ENCODE data around the gene FLRT3.

The FLRT3 gene

DNA sequence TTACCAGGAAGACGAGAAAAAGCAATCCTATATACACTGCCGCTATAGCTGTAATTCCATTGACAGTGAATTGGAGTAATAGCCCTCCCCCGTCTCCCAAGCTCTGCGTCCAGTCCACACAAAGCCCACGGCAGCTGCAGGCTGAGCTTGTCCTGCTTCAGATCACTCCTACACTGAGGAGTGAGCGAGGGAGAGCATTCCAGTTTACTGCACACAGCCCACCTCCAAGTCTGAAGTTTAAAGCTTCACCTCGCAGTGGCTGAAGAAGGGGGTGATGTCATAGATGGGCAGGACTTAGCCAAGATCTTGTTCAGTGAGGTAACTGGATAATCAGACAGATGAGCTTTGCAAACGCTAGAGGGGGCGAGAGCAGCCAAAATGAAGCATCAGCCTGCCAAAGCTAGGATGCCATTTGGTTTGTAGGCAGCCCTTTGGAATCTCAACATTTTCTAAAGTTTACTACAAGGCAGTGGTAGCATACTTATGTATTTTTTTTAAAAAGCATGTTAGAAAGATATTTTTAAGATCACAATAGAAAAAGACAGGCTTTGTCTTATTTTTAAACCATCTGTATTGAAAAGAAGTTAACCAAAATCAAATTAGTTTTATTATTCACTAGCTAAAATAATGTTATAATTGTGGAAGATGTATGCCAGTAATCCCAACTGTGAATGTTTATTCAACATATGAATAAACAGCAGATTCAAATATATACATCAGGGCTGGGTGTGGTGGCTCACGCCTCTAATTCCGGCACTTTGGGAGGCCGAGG is at the start of gene FLRT3:
TSS of gene FLRT3 (minus strand) at position 213 of the 772 bp plus-strand sequence. CDS start 10,106 bp downstream, outside the sequence.
- FAIRE-seq: no peak

- no peak for FAIRE-seq
These were observed 49.3 kb upstream of the FLRT3 start for GRCh38 chr20:14386726-14387125.

- no peak for FAIRE-seq
These were observed 47.8 kb upstream of the FLRT3 start for GRCh38 chr20:14385176-14385740.

DNA sequence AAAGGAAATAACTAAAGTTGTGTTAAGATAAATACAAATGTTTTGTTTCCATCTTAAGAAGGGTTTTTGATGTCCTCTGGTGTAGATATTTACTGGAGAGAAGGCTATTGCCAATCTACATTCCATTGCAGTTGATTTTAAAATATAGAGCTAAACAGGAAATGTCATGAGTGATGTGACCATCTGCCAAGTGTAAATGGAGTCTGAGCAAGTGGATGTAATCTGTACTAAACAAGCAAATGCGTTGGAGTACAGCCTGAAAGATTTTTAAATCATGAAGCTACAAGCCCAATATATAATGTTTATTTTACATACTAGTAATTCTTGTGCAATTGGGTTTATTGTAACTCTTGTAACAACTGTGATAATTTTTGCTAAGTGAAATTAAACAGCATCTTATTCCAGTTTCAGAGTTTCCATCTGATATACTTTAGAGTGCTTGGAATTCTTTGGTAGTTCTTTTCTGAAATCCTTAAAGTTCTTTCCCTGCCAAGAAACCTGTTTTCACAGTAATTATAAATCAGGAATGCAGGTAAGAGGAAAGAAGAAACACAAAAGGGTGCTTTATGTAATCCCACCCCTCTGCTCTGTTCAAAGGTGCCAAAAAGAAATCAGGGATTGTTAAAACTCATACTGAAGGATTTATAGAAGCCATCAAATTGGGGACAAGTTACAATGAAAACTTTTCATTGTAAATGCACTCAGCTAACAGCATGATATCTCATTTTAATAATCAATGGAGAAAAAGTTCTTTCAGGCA is 47.2 kb upstream of the FLRT3 start:
- no peak for FAIRE-seq

GRCh38 chr20:14383335-14383734 is 45.9 kb upstream of the FLRT3 start:
- no peak for FAIRE-seq

- no peak for FAIRE-seq
These were observed 40.9 kb upstream of the FLRT3 start for GRCh38 chr20:14378326-14378725.

DNA sequence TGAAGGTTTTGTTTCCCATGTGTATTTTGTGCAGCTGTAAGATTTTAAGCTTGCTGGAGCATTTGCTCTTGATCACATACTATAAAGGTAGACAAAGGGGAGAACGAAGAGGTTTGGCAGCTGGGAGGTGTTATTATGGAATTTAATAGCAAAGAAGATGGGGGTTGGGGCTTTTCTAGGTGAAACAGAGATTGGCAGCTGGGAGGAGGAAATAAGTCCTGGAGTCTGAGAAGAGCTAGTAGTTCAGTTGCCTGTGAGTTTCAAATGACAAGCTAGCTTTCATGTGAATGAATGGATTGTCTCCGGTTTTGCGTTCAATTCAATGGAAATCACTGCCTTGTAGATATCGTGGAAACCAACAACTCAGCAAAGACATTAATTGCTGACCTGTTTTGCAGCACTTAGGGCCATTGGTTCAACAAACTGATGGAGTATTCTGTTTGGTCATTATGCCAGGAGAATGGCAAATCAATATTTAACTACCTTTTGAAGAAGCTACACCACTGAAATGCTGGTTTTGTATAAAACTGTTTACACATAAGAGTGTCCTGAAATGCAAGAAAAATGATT is 38.1 kb upstream of the FLRT3 start:
- FAIRE-seq: no peak

- FAIRE-seq: no peak
These were observed 36.8 kb upstream of the FLRT3 start for GRCh38 chr20:14374196-14374595.

GRCh38 chr20:14361509-14362345 is 24.3 kb upstream of the FLRT3 start:
- no peak for FAIRE-seq

DNA sequence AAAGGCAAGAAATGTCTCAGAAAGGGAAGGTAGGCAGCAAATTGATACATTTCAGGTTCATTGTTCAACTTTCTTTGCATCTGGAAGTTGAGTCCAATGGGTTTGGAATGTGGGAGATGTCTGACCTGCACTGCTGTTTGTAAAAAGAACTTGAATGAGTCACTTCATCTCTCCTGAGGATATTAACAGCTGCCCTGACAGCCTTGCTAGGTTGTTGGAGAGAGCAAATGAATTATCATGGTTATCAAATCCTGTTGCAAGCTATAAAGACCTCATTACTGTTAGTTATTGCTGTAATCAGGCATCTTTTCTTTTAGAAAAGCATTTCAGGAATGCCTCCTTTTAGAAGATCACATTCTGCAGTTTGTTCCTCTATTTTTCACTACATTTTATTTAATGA is 23.0 kb upstream of the FLRT3 start:
- FAIRE-seq: no peak

DNA sequence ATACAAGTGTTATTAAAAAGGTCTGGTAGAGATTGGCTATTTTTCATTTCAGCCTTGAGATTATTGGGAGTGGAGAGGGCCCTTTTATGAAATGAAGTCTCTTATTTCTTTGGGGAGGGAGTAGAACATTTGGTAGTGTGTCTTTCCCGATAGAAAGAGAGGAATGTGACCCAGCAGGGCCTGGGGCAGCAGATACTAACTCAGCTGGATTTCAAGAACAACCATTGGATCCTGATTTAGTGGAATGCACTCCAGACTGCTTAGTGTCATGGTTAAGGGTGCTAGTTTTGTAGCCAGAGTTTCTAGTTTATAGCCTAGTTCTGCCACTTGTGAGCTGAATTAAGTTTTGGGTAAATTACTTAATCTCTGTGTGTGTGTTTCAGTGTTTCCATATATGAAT is 18.4 kb upstream of the FLRT3 start:
- no peak for FAIRE-seq

- no peak for FAIRE-seq
These were observed 7.3 kb upstream of the FLRT3 start for GRCh38 chr20:14344746-14345145.

DNA sequence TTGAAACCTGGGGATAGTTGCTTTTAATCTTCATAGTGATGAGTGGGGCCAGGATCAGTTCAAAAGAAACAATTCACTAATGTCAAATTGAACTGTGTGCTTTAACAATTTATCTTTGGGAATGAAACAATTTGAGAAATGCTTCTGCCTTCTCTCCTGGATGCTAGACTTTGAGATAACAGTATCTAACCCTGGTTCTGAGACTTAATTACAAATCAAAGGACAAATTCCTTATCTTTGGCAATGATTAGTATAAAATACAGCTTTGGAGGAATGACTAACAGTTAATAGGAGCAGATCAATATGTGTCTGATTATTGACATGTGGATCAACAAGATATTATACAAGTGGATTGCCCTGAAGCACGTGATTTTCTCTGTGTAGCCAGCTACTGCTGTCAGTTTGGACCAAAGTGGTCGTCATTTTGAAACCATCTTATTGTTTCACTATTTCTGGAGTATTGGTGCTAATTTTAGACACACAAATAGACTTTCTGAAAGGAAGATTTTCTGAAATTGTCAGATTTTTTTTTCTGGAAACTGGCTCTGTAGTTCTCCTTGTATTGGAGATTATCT is 6.2 kb upstream of the FLRT3 start:
- FAIRE-seq: no peak

- no peak for FAIRE-seq
These were observed 5.5 kb upstream of the FLRT3 start for GRCh38 chr20:14342918-14343317.

- FAIRE-seq: no peak
These were observed 4.4 kb upstream of the FLRT3 start for GRCh38 chr20:14341801-14342200.

GRCh38 chr20:14336686-14337085 is 726 bp downstream of the FLRT3 start:
- no peak for FAIRE-seq

GRCh38 chr20:14335052-14335451 is 2.4 kb downstream of the FLRT3 start:
- no peak for FAIRE-seq

DNA sequence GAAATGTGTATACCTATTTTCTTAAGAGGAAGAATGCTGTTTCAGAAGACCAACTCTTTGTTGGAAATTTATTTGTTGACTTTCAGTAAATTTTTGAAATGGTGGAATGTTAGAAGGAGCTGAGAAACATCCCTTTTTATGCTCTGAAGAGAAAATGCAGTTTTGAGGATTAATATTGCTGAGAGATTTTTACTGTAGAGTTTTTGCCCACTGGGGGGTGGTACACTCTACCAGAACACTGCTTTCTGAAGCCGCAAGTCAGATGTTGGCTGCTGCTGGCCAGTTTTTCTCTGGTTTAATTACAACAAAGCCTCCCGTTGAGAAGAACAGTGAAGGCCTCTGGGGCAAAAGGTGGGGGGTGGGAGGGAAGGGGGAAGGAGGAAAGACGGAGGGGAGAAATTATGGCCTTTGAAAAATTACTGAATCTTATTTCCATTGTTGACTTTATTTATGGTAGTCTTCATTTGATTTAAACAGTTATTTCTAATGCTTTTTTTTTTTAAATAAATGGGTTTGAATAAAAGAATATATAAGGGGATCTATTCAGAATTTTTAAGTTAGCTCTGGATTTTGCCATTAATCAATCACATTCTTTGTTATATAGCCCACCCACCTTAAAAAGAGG is 3.0 kb downstream of the FLRT3 start:
- no peak for FAIRE-seq

DNA sequence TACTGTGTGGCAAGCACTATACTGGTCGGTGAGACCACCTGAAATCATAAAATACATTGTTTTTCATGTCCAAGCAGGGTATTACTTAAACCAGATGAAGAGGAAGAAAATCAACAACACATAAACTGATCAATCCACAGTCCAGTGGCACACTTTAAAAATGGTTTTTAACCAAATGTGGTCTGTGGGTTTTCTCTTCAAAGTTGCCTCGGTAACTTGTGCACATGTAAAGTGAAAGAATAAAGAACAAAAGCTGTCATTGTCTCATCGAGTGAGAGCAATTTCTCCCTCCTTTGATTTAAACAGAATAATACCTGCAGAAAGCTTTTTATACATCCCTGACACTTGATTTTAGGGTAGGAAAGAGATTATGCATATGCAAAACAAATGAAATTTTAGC is 3.7 kb downstream of the FLRT3 start:
- FAIRE-seq: no peak

DNA sequence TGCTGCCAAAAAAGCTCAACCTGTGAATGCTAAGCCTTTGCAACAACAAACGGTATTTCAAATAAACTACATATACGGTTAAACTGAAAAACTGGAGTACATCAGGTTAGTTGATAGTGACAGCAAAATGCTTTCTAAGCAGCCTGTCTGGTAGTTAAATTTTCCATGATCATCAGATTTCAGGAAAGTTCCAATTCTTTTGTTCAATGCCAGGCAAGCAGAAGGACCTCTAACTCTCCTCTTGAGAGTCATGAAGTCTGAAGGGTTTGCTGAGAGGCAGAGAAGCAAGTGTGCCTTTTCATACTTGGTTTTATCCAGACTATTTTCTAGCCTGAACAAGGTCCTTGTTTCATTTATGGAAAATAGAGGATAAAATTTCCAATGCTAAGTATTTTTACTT is 4.5 kb downstream of the FLRT3 start:
- no peak for FAIRE-seq

DNA sequence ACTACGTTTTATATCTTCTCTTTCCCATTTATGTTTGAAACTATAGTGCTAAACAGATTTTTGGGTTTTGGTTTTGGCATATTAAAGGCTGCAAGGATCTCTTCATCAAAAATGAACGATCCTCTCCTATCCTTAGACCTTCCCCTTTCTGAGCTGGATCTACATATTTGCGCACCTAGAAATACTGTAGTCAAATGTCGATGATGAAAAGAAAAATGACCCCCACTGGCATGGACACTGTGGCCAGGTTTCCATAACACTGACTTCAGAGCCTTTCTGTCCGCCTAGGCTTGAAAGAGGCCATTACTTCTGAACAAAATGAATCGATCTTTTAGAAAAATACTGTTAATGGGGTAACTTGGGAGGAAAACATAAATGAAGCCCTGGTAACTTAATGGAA is 5.8 kb downstream of the FLRT3 start:
- FAIRE-seq: no peak

DNA sequence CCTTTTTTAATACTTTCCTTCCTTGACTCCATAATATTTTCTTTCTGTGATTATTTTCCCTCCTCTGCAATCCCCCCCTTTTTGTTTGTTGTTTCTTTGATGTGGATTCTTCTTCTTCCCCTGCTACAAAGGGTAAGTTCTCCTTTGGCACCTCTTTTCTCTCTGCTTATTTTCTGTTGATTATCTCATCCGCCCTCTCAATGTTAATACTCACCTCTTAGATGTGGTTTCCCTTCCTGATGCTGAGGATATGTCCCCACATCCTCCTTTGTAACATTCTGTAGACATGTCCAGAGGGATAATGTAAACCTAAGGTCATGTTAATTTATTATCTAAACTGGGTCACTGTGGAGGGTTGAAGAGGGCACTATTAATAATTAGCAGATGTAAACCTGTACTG is 17.7 kb downstream of the FLRT3 start:
- FAIRE-seq: no peak

Measured in G401.6 (cell line).